OCI-LY1 (cell line): ENCODE measurements around the gene AKAP8.

Experiments used
- EZH2 ChIP-seq: fragments of 200-600 bp; sonication (generic), shearing (Covaris generic); IDR thresholded peaks from 2 replicates; pipeline ENCODE4 v1.8.0; 2017; ENCODE audit warnings: borderline replicate concordance, mixed run types, mild to moderate bottlenecking, antibody characterized with exemption, low read length, moderate library complexity, mixed read lengths
- TF ChIP-seq, protein P1 (sequence below): fragments of 200-600 bp; sonication (generic), shearing (Covaris generic); IDR thresholded peaks from 2 replicates; pipeline ENCODE4 v1.5.1; 2017; ENCODE audit warnings: mild to moderate bottlenecking, antibody characterized with exemption, low read length, moderate library complexity, mixed read lengths

DNA sequence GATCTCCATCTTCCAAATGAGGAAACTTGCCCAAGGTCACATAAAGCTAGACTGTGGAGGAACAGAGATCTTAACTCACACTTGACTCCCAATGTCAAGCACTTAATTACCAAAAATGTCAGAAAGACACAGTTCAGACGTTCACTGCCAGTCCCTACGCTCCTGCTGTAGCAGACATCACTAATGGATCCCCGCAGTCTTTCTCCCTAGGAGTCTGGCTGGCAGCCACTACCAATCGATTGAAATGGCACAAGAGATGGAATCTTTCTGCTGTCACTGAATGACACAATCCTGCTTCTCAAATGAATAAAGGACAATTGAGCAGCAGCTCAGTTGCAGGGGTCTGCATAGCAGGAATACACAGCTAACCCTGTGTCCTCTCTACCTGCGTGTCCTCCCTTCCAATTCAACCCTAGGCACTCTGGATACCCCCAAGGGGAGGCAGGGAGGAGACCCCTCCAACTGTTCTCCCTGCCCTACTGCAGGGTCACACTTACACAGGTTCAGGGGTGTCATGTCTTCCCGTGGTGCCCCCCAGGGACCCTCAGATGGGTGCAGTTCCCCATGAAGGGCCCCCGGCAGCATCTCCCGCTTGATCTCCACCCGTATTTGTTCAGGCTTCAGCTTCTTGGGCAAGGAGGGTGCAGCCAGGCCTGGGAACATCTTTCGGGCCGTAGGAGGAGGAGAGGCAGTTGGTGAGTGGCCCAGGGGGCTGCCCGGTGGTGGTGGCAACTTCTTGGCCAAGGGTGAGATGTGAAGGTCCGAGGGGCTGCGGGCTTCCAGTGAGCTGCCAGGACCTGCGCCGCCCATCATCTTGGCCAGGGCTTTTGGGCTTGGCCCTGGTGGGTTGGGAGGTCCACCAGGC lies 47.1 kb upstream of the AKAP8 start:
- TF ChIP-seq, protein P1, sequence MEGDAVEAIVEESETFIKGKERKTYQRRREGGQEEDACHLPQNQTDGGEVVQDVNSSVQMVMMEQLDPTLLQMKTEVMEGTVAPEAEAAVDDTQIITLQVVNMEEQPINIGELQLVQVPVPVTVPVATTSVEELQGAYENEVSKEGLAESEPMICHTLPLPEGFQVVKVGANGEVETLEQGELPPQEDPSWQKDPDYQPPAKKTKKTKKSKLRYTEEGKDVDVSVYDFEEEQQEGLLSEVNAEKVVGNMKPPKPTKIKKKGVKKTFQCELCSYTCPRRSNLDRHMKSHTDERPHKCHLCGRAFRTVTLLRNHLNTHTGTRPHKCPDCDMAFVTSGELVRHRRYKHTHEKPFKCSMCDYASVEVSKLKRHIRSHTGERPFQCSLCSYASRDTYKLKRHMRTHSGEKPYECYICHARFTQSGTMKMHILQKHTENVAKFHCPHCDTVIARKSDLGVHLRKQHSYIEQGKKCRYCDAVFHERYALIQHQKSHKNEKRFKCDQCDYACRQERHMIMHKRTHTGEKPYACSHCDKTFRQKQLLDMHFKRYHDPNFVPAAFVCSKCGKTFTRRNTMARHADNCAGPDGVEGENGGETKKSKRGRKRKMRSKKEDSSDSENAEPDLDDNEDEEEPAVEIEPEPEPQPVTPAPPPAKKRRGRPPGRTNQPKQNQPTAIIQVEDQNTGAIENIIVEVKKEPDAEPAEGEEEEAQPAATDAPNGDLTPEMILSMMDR = no peak
- no peak for TF ChIP-seq EZH2
